GM21723 (cell line): ENCODE results near the gene CLDN25.

ENCODE experiments used
- ATAC-seq: cut with Tn5 transposase; IDR thresholded peaks from one replicate; pipeline ENCODE4 v1.9.1; 2021; ENCODE audit warnings: mild to moderate bottlenecking, moderate library complexity; ENCODE audit not compliant: unreplicated experiment

Gene CLDN25

GRCh38 chr11:113806406-113806805 lies 26.8 kb downstream of the CLDN25 start:
- ATAC-seq, result peak; percentile 57

- ATAC-seq, result no peak
Measured at GRCh38 chr11:113808931-113809330, 29.3 kb downstream of the CLDN25 start.

GRCh38 chr11:113814181-113814580 lies 34.6 kb downstream of the CLDN25 start:
- ATAC-seq, result no peak

GRCh38 chr11:113817162-113817561 lies 37.6 kb downstream of the CLDN25 start:
- ATAC-seq, result no peak

GRCh38 chr11:113817626-113818025 lies 38.0 kb downstream of the CLDN25 start:
- no peak for ATAC-seq

GRCh38 chr11:113818426-113818825 lies 38.8 kb downstream of the CLDN25 start:
- no peak for ATAC-seq

- no peak for ATAC-seq
Measured at GRCh38 chr11:113827477-113827876, 47.9 kb downstream of the CLDN25 start.

- ATAC-seq, result no peak
Measured at GRCh38 chr11:113828191-113828590, 48.6 kb downstream of the CLDN25 start.

GRCh38 chr11:113829751-113830150 lies 50.2 kb downstream of the CLDN25 start:
- ATAC-seq, result no peak
